ENCODE data around the gene RSPO1. TPM values are rescaled to one million over a fixed set of nuclear protein-coding genes. Genes with fewer than 3 reads are reported as not detected.

RSPO1 gene
- polyA plus RNA-seq, 1 of the 3 experiments (the other 2 are of a cell fraction): 0.03 TPM

GRCh38 chr1:37680933-37681332 is 46.2 kb upstream of the RSPO1 start (continued):
- TF ChIP-seq SIN3A (IDR thresholded peaks at IDR 0.05; ENCODE audit: borderline replicate concordance, low read depth, low read length): no peak
- no peak for TF ChIP-seq RAD21 (IDR thresholded peaks at IDR 0.05; ENCODE audit: low read length)
- no peak for TF ChIP-seq YY1 (IDR thresholded peaks at IDR 0.05; ENCODE audit: low read depth)
- no peak for TF ChIP-seq FOXJ3 (CRISPR knock-in tag; IDR thresholded peaks at IDR 0.05)
- no peak for TF ChIP-seq PBX3 (IDR thresholded peaks at IDR 0.05)

GRCh38 chr1:37677808-37678207 is 43.1 kb upstream of the RSPO1 start:
- Histone ChIP-seq H3K4me3 (ENCODE audit: low read depth in 2 of 2, low read length in 1 of 2) (no peak overlapping the region), H4K20me1 (ENCODE audit: insufficient read depth) (no peaks in the 10 kb centered on the region), H3K9ac (no peak overlapping the region), H3K9me3 (no peaks in the 10 kb centered on the region), H3F3A (replicated peaks; ENCODE audit: insufficient read depth) (no peaks in the 10 kb centered on the region), H3K79me2 (ENCODE audit: insufficient read depth) (no peaks in the 10 kb centered on the region), H3K36me3 (replicated peaks in 1 of 2; ENCODE audit: control insufficient read depth in 1 of 2, insufficient read depth in 2 of 2, low read length in 1 of 2) (peaks cover 12 to 15% of the 10 kb centered on the region in 2 experiments), H3K4me1 (ENCODE audit: control insufficient read depth in 1 of 2, insufficient read depth in 2 of 2, low read depth in 1 of 2, low read length in 1 of 2) (0 out of 4 replicates have a peak, but pooled peaks cover 0 to 2% of the 10 kb centered on the region in 2 experiments), H3K4me2 (no peak overlapping the region), H3K9me2 (no peaks in the 10 kb centered on the region), H3K27me3 (ENCODE audit: insufficient read depth) (no peaks in the 10 kb centered on the region), H3K27ac (ENCODE audit: low read depth in 2 of 2, low read length in 1 of 2) (no peak overlapping the region), H2AFZ (ENCODE audit: low read depth) (no peak overlapping the region)
- POLR2A ChIA-PET: interaction anchor here (1.2 kb wide), 1 partner anchor 11 kb away, joined by 3 read pairs; no protein-coding TSS in a partner anchor
- TF ChIP-seq TAF1 (IDR thresholded peaks at IDR 0.05; ENCODE audit: borderline replicate concordance, low read depth, low read length): no peak
- WGBS (ENCODE audit: low lambda C conversion rate): 66% methylated on average over 4 of the region's 5 CpGs
- CTCF ChIA-PET: interaction anchor here (0.9 to 13.8 kb wide), 4 partner anchors 11 to 190 kb away, joined by 3 to 358 read pairs (median 3); partner anchors contain the start of gene MEAF6
- DNase-seq: no peak

DNA sequence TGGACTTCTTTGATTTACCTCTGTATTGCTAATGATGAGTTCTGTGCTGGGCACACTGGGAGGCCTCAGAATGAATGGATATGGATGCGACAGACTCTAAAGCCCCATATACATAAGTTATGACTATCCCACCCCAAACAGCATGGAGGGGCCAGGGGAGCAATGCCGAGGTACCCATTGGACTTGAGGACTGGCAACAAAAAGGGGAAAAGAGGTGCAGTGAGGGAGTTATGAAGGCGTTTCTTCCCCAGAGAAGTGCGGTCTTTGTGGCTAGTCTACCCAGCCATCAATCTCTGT is 42.4 kb upstream of the RSPO1 start:
- Histone ChIP-seq H2AFZ (ENCODE audit: low read depth) (no peak overlapping the region), H3K4me1 (ENCODE audit: control insufficient read depth in 1 of 2, insufficient read depth in 2 of 2, low read depth in 1 of 2, low read length in 1 of 2) (0 out of 4 replicates have a peak, but pooled peaks cover 0 to under 1% of the 10 kb centered on the region in 2 experiments), H3F3A (replicated peaks; ENCODE audit: insufficient read depth) (no peaks in the 10 kb centered on the region), H3K9me2 (no peaks in the 10 kb centered on the region), H3K79me2 (ENCODE audit: insufficient read depth) (no peaks in the 10 kb centered on the region), H3K4me2 (no peak overlapping the region), H3K27me3 (ENCODE audit: insufficient read depth) (no peaks in the 10 kb centered on the region), H3K9me3 (no peaks in the 10 kb centered on the region), H3K27ac (ENCODE audit: low read depth in 2 of 2, low read length in 1 of 2) (no peak overlapping the region), H3K4me3 (ENCODE audit: low read depth in 2 of 2, low read length in 1 of 2) (no peak overlapping the region), H3K9ac (no peak overlapping the region), H3K36me3 (replicated peaks in 1 of 2; ENCODE audit: control insufficient read depth in 1 of 2, insufficient read depth in 2 of 2, low read length in 1 of 2) (peaks cover 11 to 12% of the 10 kb centered on the region in 2 experiments), H4K20me1 (ENCODE audit: insufficient read depth) (no peaks in the 10 kb centered on the region)
- CTCF ChIA-PET: interaction anchor here (2.0 to 13.8 kb wide), 2 partner anchors 10 to 74 kb away, joined by 6 to 358 read pairs; no protein-coding TSS in a partner anchor
- POLR2A ChIA-PET: no interaction called here
- WGBS (ENCODE audit: low lambda C conversion rate): 86% methylated on average over 4 of the region's 4 CpGs
- DNase-seq: no peak
- no peak for TF ChIP-seq SIN3A (IDR thresholded peaks at IDR 0.05; ENCODE audit: borderline replicate concordance, low read depth, low read length)
- TF ChIP-seq, protein P1, sequence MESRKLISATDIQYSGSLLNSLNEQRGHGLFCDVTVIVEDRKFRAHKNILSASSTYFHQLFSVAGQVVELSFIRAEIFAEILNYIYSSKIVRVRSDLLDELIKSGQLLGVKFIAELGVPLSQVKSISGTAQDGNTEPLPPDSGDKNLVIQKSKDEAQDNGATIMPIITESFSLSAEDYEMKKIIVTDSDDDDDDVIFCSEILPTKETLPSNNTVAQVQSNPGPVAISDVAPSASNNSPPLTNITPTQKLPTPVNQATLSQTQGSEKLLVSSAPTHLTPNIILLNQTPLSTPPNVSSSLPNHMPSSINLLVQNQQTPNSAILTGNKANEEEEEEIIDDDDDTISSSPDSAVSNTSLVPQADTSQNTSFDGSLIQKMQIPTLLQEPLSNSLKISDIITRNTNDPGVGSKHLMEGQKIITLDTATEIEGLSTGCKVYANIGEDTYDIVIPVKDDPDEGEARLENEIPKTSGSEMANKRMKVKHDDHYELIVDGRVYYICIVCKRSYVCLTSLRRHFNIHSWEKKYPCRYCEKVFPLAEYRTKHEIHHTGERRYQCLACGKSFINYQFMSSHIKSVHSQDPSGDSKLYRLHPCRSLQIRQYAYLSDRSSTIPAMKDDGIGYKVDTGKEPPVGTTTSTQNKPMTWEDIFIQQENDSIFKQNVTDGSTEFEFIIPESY (IDR thresholded peaks at IDR 0.05; ENCODE audit: borderline replicate concordance, low read depth): no peak
- TF ChIP-seq, protein P2, sequence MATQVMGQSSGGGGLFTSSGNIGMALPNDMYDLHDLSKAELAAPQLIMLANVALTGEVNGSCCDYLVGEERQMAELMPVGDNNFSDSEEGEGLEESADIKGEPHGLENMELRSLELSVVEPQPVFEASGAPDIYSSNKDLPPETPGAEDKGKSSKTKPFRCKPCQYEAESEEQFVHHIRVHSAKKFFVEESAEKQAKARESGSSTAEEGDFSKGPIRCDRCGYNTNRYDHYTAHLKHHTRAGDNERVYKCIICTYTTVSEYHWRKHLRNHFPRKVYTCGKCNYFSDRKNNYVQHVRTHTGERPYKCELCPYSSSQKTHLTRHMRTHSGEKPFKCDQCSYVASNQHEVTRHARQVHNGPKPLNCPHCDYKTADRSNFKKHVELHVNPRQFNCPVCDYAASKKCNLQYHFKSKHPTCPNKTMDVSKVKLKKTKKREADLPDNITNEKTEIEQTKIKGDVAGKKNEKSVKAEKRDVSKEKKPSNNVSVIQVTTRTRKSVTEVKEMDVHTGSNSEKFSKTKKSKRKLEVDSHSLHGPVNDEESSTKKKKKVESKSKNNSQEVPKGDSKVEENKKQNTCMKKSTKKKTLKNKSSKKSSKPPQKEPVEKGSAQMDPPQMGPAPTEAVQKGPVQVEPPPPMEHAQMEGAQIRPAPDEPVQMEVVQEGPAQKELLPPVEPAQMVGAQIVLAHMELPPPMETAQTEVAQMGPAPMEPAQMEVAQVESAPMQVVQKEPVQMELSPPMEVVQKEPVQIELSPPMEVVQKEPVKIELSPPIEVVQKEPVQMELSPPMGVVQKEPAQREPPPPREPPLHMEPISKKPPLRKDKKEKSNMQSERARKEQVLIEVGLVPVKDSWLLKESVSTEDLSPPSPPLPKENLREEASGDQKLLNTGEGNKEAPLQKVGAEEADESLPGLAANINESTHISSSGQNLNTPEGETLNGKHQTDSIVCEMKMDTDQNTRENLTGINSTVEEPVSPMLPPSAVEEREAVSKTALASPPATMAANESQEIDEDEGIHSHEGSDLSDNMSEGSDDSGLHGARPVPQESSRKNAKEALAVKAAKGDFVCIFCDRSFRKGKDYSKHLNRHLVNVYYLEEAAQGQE (IDR thresholded peaks at IDR 0.05; ENCODE audit: low read depth, low read length): no peak
- no peak for TF ChIP-seq TEAD4 (IDR thresholded peaks at IDR 0.05; ENCODE audit: borderline replicate concordance, insufficient read depth)
- no peak for TF ChIP-seq NFIC (IDR thresholded peaks at IDR 0.05; ENCODE audit: borderline replicate concordance)
- no peak for TF ChIP-seq TCF12 (IDR thresholded peaks at IDR 0.05)
- TF ChIP-seq JUND (IDR thresholded peaks at IDR 0.05): no peak
- TF ChIP-seq RFX5 (IDR thresholded peaks at IDR 0.05; ENCODE audit: low read length): no peak
- TF ChIP-seq SMC3 (IDR thresholded peaks at IDR 0.05; ENCODE audit: low read depth, low read length): no peak
- TF ChIP-seq POLR2AphosphoS5 (IDR thresholded peaks at IDR 0.05; ENCODE audit: low read depth, low read length): no peak
- TF ChIP-seq PBX3 (IDR thresholded peaks at IDR 0.05): no peak
- TF ChIP-seq, protein P3, sequence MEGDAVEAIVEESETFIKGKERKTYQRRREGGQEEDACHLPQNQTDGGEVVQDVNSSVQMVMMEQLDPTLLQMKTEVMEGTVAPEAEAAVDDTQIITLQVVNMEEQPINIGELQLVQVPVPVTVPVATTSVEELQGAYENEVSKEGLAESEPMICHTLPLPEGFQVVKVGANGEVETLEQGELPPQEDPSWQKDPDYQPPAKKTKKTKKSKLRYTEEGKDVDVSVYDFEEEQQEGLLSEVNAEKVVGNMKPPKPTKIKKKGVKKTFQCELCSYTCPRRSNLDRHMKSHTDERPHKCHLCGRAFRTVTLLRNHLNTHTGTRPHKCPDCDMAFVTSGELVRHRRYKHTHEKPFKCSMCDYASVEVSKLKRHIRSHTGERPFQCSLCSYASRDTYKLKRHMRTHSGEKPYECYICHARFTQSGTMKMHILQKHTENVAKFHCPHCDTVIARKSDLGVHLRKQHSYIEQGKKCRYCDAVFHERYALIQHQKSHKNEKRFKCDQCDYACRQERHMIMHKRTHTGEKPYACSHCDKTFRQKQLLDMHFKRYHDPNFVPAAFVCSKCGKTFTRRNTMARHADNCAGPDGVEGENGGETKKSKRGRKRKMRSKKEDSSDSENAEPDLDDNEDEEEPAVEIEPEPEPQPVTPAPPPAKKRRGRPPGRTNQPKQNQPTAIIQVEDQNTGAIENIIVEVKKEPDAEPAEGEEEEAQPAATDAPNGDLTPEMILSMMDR (IDR thresholded peaks at IDR 0.05): no peak
